Stimulated activated CD4-positive, alpha-beta T cell treated with anti-CD3 and anti-CD28 coated beads, Interleukin-12 subunit alpha, Interleukin-12 subunit beta, amount 100 ng/mL, for 24 hours (primary cell): Measurements from ENCODE around the gene ZKSCAN1.
"Not testable (repeated sequence)": the region's sequence is repeated elsewhere in the genome, so short reads cannot be mapped to it uniquely, and the experiment has no call there.

Experiments
- DNase-seq, 2 experiments: peaks; one replicate each; pipeline ENCODE4 v3.0.0-alpha.2; 2020; ENCODE audit warnings: low read depth in 2 of 2

The ZKSCAN1 gene

DNA sequence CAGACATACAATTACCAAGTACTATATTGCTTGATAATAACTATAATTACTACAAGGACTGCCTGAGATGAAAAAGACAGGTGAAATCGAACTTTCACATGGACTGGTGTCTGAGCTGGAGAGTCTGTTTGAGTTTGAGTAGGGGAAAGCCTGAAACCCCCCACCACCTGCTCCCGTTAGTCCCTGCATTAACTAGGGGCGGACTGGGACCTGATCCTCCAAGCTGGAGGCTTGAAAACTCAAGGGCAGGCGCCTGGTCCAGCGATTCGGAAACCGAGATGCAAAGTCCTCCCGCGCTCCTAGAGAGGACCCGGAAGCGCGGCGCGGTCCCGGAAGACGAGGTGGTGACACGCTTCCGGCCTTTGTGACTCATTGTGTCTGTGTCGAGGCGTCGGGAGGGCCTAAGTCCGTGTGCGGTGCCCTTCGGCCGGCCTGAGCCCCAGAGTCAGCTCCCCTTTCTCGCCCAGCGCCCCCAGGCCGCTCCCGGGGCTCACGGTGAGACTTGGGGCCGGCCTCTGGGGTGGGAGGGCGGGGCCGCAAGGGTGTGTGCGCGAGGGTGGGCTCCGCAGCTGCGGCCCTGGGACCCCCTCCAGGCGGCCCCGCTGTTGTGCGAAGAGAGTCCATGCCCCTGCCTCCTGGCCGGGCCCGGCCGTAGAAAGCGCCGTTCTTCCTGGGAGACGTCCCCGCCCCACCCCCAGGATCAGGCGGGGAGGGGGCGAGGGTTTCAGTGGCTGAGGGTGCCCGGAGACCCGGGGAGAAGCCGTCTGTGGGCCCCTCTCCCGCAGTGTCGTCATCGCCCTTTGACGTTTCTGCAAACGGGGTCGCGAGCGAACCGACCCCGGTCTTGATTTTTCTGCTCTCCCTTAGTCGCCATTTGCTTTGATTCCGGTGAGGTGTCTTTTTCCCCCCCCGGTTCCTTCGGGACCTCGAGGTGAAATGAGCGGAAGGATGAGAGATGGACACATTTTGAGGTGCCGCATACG, at the start of gene ZKSCAN1:
Gene ZKSCAN1, plus strand, starts transcription at position 365 of the 983 bp plus-strand sequence. CDS start 7,911 bp downstream, outside the sequence.
- DNase-seq: peak; percentile 72 to 77

- no peak for DNase-seq
Observed at GRCh38 chr7:99969298-99969697, 46.1 kb upstream of the ZKSCAN1 start.

GRCh38 chr7:99969813-99970212, 45.6 kb upstream of the ZKSCAN1 start:
- DNase-seq: not testable (repeated sequence)

GRCh38 chr7:99971242-99971641, 44.2 kb upstream of the ZKSCAN1 start:
- DNase-seq: no peak

- DNase-seq: not testable (repeated sequence)
Observed at GRCh38 chr7:99973817-99974216, 41.6 kb upstream of the ZKSCAN1 start.

DNA sequence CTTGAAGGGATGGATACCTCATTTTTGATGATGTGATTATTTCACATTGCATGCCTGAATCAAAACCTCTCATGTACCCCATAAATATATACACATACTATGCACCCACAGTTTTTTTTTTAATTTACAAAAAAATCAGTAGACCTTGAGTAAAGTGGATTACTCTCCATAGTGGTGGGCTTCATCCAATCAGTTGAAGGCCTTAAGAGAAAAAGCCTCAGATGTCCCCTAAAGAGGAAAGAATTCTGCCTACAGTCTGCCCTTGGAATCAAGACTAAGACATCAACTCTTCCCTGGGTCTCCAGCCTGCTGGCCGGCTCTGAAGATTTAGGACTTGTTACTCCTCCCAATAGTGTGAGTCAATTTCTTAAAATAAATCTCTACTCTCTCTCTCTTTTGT, 40.7 kb upstream of the ZKSCAN1 start:
- no peak for DNase-seq

GRCh38 chr7:99975782-99976521, 39.4 kb upstream of the ZKSCAN1 start, which contains the start of gene AZGP1:
TSS of gene AZGP1 (minus strand) at chr7:99976031. CDS start at chr7:99976020, 11 bp downstream.
- DNase-seq: no peak

DNA sequence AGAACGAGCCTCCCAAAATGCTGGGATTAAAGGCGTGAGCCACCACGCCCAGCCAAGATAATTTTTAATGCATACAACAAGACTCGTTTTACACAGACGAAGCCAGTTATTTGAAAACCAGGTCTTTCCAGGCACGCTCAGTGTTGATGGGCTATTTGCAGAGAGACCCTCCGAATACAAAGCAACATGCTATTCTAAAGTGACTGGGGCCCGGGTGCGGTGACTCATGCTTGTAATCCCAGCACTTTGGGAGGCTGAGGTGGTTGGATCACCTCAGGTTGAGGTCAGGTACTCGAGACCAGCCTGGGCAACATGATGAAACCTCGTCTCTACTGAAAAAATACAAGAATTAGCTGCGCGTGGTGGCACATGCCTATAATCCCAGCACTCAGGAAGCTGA, 38.8 kb upstream of the ZKSCAN1 start:
- no peak for DNase-seq

DNA sequence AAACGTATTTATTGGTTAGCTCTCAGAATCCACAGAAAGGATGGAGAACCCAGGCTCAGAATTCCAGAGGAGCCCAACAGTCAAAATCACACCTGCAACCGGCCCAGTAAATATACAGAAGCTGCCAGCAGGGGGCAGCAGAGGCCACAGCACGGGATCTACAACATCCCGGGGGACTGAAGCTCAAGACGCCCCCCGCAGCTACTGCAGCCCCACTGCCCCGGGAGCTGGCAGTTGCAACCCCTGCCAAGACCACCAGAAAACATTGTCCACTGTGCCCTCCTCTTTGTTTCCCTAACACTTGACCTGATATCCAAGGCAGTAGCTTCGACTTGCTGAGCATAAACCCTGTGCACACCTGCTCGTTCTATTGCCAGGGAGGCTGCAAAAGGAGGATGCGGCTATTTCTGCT, 35.6 kb upstream of the ZKSCAN1 start:
- peak; percentile 28 to 48 for DNase-seq

DNA sequence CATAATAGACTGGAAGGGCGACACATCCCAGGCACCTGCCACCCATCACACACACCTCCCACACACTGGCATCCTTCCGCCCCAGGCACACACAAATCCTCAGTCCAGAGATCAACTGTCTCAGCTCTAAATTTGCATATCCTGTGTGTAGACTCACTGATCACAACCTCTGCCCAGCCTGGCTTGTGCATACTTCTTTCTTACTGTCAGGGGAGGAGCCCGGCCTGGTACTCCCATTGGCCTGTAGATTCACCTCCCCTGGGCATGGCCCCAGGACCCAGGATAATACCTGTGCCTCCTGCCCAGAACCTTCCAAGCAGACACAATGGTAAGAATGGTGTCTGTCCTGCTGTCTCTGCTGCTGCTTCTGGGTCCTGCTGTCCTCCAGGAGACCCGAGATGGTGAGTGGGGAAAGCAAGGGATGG, 34.9 kb upstream of the ZKSCAN1 start:
- not testable (repeated sequence) for DNase-seq

DNA sequence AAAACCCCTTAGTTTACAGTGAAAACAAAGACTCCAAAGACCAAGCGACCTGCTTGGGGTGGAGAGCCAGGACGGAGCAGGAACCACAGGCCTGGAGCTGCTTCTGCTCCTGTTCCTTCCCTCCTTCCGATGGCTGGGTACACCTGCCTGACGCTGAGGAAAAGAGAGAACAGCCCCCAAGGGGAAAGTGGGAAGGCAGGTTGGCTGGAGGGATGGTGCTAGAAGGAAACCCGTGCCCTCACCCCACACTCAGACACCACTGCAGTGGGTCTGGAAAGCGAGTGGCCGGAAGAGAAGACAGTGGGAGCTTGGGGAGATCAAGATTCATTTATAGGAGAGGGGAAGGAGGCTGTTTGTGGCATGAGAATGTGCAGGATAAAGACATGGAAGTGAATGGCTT, 34.3 kb upstream of the ZKSCAN1 start:
- DNase-seq: not testable (repeated sequence)

GRCh38 chr7:99984593-99984992, 30.8 kb upstream of the ZKSCAN1 start:
- no peak for DNase-seq

GRCh38 chr7:99987306-99987705, 28.1 kb upstream of the ZKSCAN1 start:
- not testable (repeated sequence) for DNase-seq

DNA sequence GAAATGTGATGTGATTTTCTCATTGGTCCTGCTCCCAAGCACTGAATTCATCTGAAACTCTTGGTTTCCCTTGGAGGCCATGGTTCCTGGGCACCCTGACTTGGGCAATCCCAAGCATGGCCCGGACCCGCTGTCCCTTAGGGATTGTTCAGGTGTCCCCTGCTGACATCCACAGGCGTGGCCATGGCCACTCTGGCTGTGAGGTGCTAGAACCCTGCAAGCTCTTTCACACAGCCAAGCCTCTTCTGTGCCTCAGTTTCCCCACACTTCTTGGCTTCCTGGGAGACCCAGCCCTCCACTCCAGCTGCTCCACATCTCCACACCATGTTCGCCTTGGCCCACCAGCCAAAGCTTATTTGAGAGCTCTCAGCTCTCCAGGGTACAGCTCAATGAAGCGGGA, 27.6 kb upstream of the ZKSCAN1 start:
- no peak for DNase-seq

DNA sequence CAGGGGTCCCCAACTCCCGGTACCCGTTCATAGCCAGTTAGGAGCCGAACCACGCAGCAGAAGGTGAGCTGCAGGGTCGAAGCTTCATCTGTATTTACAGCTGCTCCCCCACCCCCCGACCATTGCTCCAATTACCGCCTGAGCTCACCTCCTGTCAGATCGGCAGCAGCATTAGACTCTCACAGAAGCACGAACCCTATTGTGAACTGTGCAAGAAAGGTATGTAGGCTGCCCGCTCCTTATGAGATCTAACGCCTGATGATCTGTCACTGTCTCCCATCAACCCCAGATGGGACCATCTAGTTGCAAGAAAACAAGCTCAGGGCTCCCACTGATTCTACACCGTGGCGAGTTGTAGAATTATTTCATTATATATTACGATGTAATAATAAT, 24.9 kb upstream of the ZKSCAN1 start:
- DNase-seq: no peak

GRCh38 chr7:99991543-99991942, 23.9 kb upstream of the ZKSCAN1 start:
- not testable (repeated sequence) for DNase-seq

DNA sequence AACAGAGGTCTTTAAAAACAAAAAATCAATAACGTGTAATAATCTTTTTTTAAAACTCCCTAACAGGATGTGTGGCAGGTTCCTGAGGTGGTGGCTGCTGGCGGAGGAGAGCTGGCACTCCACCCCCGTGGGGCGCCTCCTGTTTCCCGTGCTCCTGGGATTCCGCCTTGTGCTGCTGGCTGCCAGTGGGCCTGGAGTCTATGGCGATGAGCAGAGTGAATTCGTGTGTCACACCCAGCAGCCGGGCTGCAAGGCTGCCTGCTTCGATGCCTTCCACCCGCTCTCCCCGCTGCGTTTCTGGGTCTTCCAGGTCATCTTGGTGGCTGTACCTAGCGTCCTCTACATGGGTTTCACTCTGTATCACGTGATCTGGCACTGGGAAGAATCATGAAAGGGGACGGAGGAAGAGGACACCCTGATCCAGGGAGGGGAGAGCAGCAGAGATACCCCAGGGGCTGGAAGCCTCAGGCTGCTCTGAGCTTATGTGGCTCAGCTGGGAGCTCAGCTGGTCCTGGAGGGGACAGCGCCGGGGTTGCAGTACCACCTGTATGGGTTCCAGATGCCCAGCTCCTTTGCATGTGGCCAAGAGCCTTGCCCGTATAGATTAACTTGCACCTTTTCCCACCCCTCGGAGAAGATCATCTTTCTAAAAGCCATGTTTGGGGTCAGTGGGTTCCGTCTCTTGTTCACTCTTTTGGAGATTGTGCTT, 22.9 kb upstream of the ZKSCAN1 start:
- no peak for DNase-seq

- no peak for DNase-seq
Observed at GRCh38 chr7:99994819-99995218, 20.6 kb upstream of the ZKSCAN1 start.

- no peak for DNase-seq
Observed at GRCh38 chr7:99996755-99997544, 18.4 kb upstream of the ZKSCAN1 start.

- peak; percentile 33 to 42 for DNase-seq
Observed at GRCh38 chr7:99997545-99998137, 17.8 kb upstream of the ZKSCAN1 start.

GRCh38 chr7:100000239-100000638, 15.2 kb upstream of the ZKSCAN1 start:
- DNase-seq: no peak
